Smooth muscle cell (in vitro differentiated cells): ENCODE data around the gene ENTR1. TPM values are rescaled to one million over a fixed set of nuclear protein-coding genes. Genes with fewer than 3 reads are reported as not detected.

Source experiments
- DNase-seq: peaks from one replicate; lab custom pipeline; 2025; ENCODE audit not compliant: unreplicated experiment; lab: John Stamatoyannopoulos, UW
- H2AFZ ChIP-seq: fragments of 200-600 bp; sonication (generic); 2 replicates; pipeline ENCODE4 v1.6.0; 2016; ENCODE audit warnings: antibody characterized with exemption, low read depth, mild to moderate bottlenecking
- H3F3A ChIP-seq: fragments of 200-600 bp; sonication (generic); 2 replicates; pipeline ENCODE4 v1.6.0; 2017; ENCODE audit warnings: antibody characterized with exemption, low read depth
- H3K27ac ChIP-seq: fragments of 200-600 bp; sonication (generic); 2 replicates; pipeline ENCODE4 v1.5.1; 2016; ENCODE audit warnings: low read depth, mild to moderate bottlenecking
- H3K27me3 ChIP-seq: fragments of 200-600 bp; sonication (generic); 2 replicates; pipeline ENCODE4 v1.6.1; 2016; ENCODE audit warnings: low read depth, mild to moderate bottlenecking
- H3K36me3 ChIP-seq: fragments of 200-600 bp; sonication (generic); 2 replicates; pipeline ENCODE4 v1.5.1; 2016; ENCODE audit warnings: low read depth
- H3K4me1 ChIP-seq: fragments of 200-600 bp; sonication (generic); 2 replicates; pipeline ENCODE4 v1.5.1; 2016; ENCODE audit warnings: low read depth
- H3K4me2 ChIP-seq: fragments of 200-600 bp; sonication (generic); 2 replicates; pipeline ENCODE4 v1.6.0; 2016; ENCODE audit warnings: mild to moderate bottlenecking
- H3K4me3 ChIP-seq: fragments of 200-600 bp; sonication (generic); 2 replicates; pipeline ENCODE4 v1.5.1; 2016; ENCODE audit warnings: mild to moderate bottlenecking
- H3K79me2 ChIP-seq: fragments of 200-600 bp; sonication (generic); 2 replicates; pipeline ENCODE4 v1.6.0; 2016; ENCODE audit warnings: low read depth, mild to moderate bottlenecking
- H3K9ac ChIP-seq: fragments of 200-600 bp; sonication (generic); 2 replicates; pipeline ENCODE4 v1.6.0; 2016; ENCODE audit warnings: low read depth
- H3K9me3 ChIP-seq: fragments of 200-600 bp; sonication (generic); replicated peaks from 2 replicates; pipeline ENCODE4 v1.5.1; 2016; ENCODE audit warnings: low read depth
- H4K20me1 ChIP-seq: fragments of 200-600 bp; sonication (generic); 2 replicates; pipeline ENCODE4 v1.6.0; 2016; ENCODE audit warnings: low read depth
- CTCF ChIP-seq: fragments of 200-600 bp; sonication (generic); IDR thresholded peaks from 2 replicates; pipeline ENCODE4 v1.5.1; 2017; ENCODE audit warnings: borderline replicate concordance, mild to moderate bottlenecking, antibody characterized with exemption; ENCODE audit not compliant: insufficient read depth, poor library complexity, severe bottlenecking
- WGBS: methylation state at CpG from one replicate; pipeline ENCODE4 v1.1.7; 2016; ENCODE audit warnings: low lambda C conversion rate; 5-methylcytosine and 5-hydroxymethylcytosine counted together
- polyA plus RNA-seq: library from polyadenylated mRNA; unstranded; fragments of >200 nt; fragmentation: Nextera tagmentation; extraction: Ambion mirVana; gene quantifications from 2 replicates; pipeline ENCODE4 v1.2.1, GENCODE V29; 2016
- total RNA-seq: library from RNA; depleted of rRNA; stranded (reverse); fragments of >200 nt; gene quantifications from 2 replicates; pipeline ENCODE4 v1.2.3, GENCODE V29; 2014

ENTR1 gene
- total and polyA plus RNA-seq, 2 experiments from 2014 or later: 25.4 to 28.9 TPM

GRCh38 chr9:136370687-136371532 lies 39.5 kb downstream of the ENTR1 start:
- no peaks in the 10 kb centered on the region for H4K20me1 ChIP-seq
- no peak for DNase-seq
- no peak overlapping the region for H3K4me3 ChIP-seq
- no peak overlapping the region for H2AFZ ChIP-seq
- no peak overlapping the region for H3K4me2 ChIP-seq
- H3K36me3 ChIP-seq: no peaks in the 10 kb centered on the region
- no peak overlapping the region for H3K27ac ChIP-seq
- no peaks in the 10 kb centered on the region for H3K79me2 ChIP-seq
- H3K9me3 ChIP-seq: no peaks in the 10 kb centered on the region
- H3F3A ChIP-seq: no peaks in the 10 kb centered on the region
- WGBS: 95% methylated on average over 30 of the region's 54 CpGs
- H3K4me1 ChIP-seq: peaks cover 12% of the 10 kb centered on the region
- H3K9ac ChIP-seq: no peak overlapping the region
- no peak for TF ChIP-seq CTCF
- no peaks in the 10 kb centered on the region for H3K27me3 ChIP-seq

GRCh38 chr9:136370037-136370436 lies 40.4 kb downstream of the ENTR1 start:
- H3K4me1 ChIP-seq: peaks cover 12% of the 10 kb centered on the region
- H4K20me1 ChIP-seq: no peaks in the 10 kb centered on the region
- no peaks in the 10 kb centered on the region for H3K79me2 ChIP-seq
- no peak overlapping the region for H3K9ac ChIP-seq
- H3K36me3 ChIP-seq: no peaks in the 10 kb centered on the region
- no peak for TF ChIP-seq CTCF
- DNase-seq: no peak
- 97% methylated on average over 19 of the region's 19 CpGs for WGBS
- H3K4me3 ChIP-seq: no peak overlapping the region
- no peak overlapping the region for H3K27ac ChIP-seq
- H3K4me2 ChIP-seq: no peak overlapping the region
- no peaks in the 10 kb centered on the region for H3K9me3 ChIP-seq
- H3F3A ChIP-seq: no peaks in the 10 kb centered on the region
- no peak overlapping the region for H2AFZ ChIP-seq
- H3K27me3 ChIP-seq: no peaks in the 10 kb centered on the region

- no peak for DNase-seq
- WGBS: 93% methylated on average over 17 of the region's 18 CpGs
- Histone ChIP-seq H3F3A (no peaks in the 10 kb centered on the region), H4K20me1 (peaks cover 7% of the 10 kb centered on the region), H3K27me3 (no peaks in the 10 kb centered on the region), H3K79me2 (no peaks in the 10 kb centered on the region), H3K4me3 (no peak overlapping the region), H3K4me1 (peaks cover 10% of the 10 kb centered on the region), H3K36me3 (no peaks in the 10 kb centered on the region), H2AFZ (no peak overlapping the region), H3K27ac (no peak overlapping the region), H3K9ac (no peak overlapping the region), H3K4me2 (no peak overlapping the region), H3K9me3 (no peaks in the 10 kb centered on the region)
- TF ChIP-seq CTCF: no peak
Observed at GRCh38 chr9:136368190-136368589, 42.2 kb downstream of the ENTR1 start.
